GM21717 (cell line): ENCODE data around the gene AFF3.

Experiments
- ATAC-seq: cut with Tn5 transposase; IDR thresholded peaks from one replicate; pipeline ENCODE4 v1.9.1; 2021; ENCODE audit warnings: mild to moderate bottlenecking, moderate library complexity; ENCODE audit not compliant: unreplicated experiment

AFF3 gene

DNA sequence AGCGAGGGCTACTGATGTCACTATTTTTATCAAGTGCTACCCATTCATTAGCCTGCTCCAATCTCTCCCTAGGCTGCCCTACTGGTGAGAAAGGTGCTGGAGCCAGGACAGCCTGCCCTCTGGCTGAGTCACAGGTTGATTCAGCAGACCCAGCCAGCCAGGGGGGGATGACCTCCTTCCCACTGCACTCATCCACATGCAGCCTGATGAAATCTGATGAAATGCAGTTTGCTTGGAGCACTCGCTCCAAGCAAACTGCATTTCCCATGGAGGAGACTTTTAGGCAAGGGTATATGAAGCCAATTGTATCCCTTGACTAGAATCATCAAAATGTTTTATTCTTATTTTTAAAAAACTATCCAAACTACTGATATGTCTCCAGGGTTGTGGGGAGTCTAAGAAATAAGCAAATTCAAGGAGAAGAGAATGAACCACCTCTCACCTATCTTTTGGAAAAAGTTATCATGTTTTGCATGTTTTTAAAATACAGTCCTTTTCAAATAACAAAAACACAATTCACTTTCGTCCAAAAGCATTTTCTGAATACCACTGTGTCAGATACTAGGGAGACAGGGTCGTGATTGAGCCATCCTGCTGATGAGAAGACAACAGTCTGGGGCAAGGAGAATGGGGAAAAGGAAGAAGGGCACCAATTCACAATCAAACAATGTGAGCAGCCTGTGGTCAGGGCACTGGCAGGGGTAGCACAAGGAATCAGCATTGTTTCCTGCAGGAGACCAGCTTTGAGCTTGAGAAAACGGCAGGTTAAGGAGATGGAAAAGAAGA is 128.3 kb downstream of the AFF3 start:
- ATAC-seq, result no peak

- ATAC-seq, result no peak
Measured at GRCh38 chr2:100012561-100012960, 129.8 kb downstream of the AFF3 start.

DNA sequence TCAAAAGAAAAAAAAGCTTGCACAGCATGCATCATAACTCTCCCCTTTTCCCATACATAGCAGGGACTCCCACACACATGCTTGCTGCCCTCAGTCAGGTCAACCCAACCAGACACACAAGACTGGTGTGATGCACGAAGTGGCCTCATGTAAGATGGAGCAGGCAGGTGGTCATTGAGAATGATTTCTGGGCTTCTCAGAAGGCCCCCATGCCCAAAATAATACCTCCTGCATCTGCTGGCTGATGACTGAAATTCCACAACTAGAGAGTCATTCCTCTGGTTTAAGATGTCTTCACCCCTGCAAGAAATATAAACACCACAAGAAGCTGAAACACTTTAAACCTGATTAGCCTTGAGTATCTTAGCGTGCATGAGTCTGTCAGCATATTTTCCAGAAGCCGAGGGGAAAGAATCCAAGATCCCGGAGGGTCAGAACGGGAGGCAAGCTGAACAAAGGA is 131.1 kb downstream of the AFF3 start:
- ATAC-seq, result no peak

GRCh38 chr2:100010606-100011005 is 131.8 kb downstream of the AFF3 start:
- no peak for ATAC-seq

DNA sequence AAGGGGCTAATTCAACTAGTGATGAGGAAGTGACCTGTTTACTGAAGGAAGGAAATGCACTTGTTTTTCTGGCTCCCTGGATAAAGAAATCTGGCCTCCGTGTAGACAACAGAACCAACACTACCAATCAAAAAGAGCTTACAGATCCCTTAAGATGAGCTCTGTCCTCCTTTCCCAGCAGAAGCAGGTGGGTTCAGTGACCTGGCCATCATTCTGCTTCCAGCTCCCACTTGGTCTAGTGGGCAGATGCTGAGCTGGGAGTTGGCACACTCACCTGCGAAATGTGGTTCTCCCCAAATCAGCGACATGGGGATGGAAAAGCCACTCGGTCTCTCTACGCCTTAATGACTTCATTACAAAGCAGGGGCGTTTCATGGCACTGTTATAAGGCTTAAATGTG is 132.6 kb downstream of the AFF3 start:
- no peak for ATAC-seq

- ATAC-seq, result no peak
Measured at GRCh38 chr2:100008956-100009355, 133.4 kb downstream of the AFF3 start.

GRCh38 chr2:100006516-100006915 is 135.9 kb downstream of the AFF3 start:
- ATAC-seq, result no peak

DNA sequence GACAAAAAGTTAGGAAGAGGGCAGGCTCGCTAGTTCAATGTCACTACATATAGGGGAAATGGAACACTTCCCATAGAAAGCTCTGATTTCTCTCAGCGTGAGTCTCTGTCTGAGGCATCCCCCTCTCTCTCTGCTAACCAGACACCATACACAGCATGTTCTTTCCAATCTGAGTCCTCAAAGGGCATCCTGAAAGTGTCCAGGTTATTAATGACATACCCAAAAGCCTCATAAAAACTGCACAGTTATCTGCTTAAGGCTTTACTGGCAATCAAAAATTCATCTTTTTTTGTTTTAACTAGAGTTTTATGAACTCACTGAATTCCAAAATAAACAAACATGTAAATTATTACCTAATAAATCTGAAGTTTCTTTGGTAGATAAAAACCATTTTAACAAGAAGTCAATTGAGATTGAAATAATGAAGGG is 137.4 kb downstream of the AFF3 start:
- ATAC-seq, result no peak

GRCh38 chr2:100004348-100004884 is 138.0 kb downstream of the AFF3 start:
- ATAC-seq, result no peak

GRCh38 chr2:100002059-100002458 is 140.3 kb downstream of the AFF3 start:
- ATAC-seq, result no peak

GRCh38 chr2:100000915-100001707 is 141.3 kb downstream of the AFF3 start:
- no peak for ATAC-seq

- no peak for ATAC-seq
Measured at GRCh38 chr2:99998651-99999320, 143.6 kb downstream of the AFF3 start.

DNA sequence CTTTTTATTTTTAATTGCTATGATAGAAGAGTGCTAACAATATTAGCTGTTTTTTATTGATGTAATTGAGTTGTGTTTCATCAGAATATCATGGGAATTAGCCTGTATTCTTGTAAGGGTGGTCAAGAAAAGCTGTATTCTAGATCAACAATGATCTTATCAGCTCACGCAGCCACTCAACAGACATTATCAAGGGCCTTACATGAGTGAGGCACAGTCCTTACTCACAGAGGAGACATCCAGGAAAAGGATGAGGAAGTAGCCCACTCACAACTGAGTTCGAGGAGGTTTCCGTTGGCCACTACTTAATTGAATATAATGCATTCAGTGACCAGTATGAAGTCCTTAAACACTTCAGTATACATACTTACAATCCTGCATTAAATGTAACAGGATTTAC is 152.5 kb downstream of the AFF3 start:
- ATAC-seq, result no peak

GRCh38 chr2:99988599-99988998 is 153.8 kb downstream of the AFF3 start:
- ATAC-seq, result no peak

GRCh38 chr2:99987160-99987559 is 155.2 kb downstream of the AFF3 start:
- ATAC-seq, result no peak

DNA sequence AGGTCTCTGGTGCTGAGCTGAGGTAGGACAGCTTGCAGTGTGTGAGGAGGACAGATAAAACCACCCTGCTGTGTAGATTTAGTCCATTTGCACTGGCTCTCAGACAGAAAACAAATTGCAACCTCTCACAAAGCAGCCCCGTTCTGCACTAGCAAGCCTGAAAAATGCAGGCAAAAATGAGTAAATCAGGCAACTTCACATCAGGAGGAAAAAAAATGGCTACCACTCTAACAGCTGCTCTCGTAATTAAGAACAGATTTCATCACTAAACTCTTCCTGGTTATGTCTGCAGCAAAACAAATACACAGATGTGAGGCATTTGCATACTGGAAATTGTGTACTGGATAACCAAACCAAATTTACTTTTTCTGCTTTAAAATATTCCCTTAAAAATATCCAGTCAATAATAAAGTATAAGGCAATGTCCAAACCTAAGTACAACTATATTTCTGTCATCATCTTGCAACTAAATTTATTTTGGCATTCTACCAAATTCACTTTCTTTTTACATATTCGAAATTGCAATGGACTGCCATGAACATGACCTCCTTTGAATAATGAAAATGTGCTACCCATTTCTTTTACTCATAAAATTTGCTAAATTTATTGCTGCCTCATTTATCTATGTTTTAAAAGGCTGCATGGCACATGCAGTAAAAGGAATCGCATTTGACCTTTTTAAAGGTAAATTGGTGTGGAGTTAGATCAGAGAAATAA is 157.4 kb downstream of the AFF3 start:
- ATAC-seq, result no peak

DNA sequence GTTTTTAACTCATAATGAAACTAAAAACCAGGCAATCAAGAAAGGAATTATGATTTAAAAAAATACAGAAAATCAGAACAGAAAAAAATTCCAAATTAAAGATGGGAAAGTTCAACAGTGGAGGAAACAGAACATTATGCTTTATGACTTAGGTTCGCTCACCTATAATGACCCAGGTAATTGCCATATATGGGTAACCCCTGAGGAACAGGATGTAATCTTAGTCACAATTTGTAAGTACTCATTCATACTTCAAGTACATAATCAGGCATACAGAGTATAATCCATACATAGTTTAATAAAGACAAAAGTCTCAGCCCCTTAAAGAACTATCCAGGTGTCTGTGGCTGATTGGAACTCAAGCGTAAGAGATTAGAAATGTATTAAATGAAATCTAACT is 159.6 kb downstream of the AFF3 start:
- no peak for ATAC-seq

GRCh38 chr2:99981840-99982239 is 160.6 kb downstream of the AFF3 start:
- no peak for ATAC-seq

DNA sequence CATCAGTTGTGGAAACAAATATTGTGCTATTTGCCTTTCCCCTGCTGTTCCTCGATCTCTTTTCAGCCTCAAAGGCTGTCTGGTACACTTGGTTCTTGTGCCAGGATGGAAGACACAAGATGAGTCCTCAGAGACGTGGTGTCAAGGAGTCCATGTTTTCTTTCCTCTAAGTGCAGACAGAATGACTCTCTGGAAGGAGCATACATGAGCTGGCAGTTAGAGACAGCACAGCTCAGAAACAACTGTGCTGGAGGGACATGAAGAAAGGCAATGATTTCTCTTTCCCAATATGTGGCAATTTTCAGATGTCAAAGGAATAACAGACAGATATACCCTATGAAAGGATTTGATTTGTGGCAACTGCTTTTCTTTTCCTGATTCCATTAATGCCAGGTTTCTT is 162.2 kb downstream of the AFF3 start:
- ATAC-seq, result no peak

DNA sequence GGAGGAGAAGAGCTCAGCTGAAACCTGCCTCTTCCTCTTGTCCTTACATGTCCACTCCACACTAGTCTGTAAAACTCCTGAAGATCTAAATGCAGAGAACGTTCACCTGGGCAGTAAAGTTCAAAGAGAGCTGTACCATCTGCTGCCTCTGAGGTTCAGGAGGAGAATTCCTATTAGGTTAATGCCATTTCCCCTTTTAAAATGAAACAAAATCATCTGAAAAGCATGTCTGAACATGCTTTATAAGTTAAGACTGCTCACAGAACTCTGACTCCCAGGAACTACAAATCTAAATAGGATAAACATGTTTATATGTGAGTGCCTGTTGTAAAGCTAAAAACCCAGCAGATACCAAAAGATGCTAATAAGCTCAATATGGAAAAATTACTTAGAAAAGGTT is 164.4 kb downstream of the AFF3 start:
- no peak for ATAC-seq

- ATAC-seq, result no peak
Measured at GRCh38 chr2:99975386-99975785, 167.0 kb downstream of the AFF3 start.
